ENCODE data around the gene ROPN1.

Gene ROPN1

DNA sequence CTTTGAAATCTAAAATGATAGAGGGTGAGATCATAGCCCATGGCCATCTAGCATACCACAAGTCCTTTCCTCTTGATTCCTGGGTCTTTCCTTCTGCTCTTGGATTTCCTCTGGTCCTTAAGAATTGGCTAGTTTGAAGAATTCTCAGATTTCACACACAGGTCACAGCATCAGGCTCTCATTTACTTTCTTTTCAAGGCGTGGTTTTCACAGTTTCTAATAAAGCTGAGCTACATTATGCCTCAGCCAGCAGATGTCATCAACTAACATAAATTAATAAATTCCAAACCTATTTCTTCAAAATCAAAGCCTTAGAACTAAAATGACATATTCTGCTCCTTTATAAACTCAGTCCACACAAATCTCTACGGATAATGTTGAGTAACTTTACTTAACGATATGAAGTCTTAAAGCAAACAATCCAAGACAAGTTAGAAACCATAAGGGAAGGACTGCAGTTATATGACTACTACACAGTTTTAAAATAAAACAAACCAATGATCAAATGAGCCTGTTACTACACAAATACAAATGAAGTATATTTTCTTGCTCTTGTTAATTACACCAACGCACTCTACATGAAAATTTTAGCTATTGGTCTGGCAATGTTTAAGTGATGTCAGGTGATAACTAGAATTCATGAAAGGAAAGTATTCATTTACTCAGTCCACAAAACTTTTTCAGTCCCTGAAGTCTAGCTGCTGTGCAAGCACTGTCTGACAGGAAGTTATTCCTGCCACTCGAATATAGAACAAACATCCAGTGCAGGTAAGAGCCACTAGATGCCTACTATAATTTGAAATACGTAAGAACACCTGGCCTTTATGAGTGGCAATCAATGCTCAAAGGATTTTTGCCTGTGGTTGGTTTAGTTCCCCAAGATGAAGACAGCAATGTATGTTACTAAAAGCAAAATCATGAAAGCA is 40.1 kb downstream of the ROPN1 start:
- in situ Hi-C loops (cut with HindIII; ENCODE audit: low sequenced_read_pairs) = no loop called here

DNA sequence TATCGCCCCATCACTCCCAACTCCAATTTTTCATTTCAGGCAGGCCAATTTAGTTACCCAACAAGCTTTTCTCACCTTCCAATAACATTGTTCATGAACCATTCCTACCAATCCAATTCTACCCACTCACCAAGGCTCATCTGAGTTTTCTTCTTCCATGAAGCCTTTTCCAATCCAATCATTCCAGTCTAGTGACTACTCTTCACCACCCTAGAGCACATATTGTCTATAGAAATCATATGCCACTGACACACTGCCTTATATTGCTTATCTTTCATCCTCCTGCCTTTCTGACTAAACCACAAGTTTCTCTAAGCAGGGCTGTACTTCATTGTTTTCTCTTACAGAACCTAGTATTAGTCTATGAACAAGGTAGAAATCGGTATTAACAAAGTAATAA is 42.3 kb downstream of the ROPN1 start:
- in situ Hi-C loops (cut with HindIII; ENCODE audit: low sequenced_read_pairs) = no loop called here

DNA sequence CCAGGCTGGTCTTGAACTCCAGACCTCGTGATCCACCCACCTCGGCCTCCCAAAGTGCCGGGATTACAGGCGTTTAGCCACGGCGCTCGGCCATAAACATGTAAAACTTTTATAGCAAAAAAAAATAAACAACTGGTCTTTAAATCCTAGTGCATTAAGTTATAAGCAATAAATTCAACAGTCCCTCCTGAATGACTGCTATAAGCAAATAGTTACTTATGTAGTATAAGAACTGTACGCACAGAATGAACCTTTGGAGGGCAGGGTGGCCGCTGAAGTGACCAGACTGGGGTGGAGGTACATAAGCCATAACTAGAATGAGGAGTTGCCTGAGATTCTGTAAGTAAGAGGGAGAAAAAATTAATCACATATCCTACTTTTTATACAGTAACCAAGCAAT is 43.5 kb downstream of the ROPN1 start:
- in situ Hi-C loops (cut with HindIII; ENCODE audit: low sequenced_read_pairs) = no loop called here

DNA sequence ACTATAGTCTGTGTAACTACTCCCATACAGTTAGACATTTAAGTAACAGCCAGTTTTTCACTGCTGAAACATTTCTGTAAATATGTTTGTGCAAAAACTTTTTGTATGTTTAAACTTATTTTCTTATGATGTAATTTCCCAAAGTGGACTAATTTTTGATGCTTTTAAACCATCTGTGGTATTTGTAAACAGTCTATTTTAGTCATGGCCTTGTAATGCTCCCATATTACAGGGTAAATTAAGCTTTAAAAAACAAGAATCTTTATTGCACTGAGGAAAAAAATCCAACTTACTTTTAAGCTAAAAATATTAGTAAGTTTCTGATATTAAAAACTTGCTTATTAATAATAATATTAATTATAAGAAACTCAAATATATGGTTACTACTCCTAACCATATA is 44.4 kb downstream of the ROPN1 start:
- in situ Hi-C loops (cut with HindIII; ENCODE audit: low sequenced_read_pairs) = no loop called here

DNA sequence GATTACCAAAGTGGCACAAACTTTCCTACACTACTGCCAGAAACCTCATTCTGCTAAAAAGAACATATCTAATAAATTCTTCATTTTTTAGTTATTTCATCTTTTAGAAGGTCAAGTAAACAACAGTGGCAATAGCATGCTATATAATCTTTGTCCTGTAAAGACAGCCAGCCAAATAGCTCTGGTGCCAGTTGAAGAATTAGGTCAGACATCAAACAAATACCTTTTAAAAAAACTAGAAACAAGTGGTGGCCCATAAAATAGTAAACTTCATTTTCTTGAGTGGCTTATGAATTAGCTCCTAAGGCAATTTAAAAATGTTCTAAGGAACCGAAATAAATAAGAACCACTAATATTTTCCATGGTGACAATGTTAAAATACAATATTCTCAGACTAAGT is 50.4 kb downstream of the ROPN1 start:
- in situ Hi-C loops (cut with HindIII; ENCODE audit: low sequenced_read_pairs) = no loop called here

DNA sequence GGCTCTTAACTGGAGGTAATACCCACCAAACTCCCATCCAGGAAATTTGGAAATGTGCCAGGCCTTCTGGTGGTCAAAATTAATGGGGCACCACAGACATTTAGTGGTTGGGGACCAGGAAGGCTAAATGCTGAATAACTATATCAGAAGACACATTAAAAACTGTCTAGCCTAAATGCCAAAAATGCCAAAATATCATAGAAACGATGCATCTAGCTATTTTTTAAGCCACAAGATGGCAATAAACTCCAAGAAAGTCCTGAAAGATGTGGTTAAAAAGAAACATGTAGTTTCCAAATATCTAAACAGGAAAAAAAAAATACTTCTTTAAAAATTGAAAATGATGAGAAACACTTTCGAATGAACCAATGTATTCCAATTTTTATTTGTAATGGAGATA is 50.8 kb downstream of the ROPN1 start:
- in situ Hi-C loops (cut with HindIII; ENCODE audit: low sequenced_read_pairs) = no loop called here

DNA sequence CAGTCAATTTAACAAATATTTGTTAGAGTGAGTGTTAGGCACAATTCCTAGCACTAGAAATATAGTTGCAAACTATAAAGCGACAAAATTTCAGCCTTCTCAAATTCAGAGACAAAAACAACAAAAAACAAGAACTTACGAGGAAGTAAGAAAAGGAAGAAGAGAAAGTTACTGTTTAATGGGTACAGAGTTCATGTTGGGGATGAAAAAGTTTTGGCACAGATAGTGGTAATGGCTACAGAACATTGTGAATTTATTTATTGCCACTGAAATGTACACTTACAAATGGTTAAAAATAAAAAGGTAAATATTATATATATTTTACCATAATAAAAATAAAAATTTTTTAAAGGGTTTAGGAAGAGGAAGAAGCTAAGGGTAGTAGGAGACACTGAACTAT is 52.2 kb downstream of the ROPN1 start:
- in situ Hi-C loops (cut with HindIII; ENCODE audit: low sequenced_read_pairs) = no loop called here

DNA sequence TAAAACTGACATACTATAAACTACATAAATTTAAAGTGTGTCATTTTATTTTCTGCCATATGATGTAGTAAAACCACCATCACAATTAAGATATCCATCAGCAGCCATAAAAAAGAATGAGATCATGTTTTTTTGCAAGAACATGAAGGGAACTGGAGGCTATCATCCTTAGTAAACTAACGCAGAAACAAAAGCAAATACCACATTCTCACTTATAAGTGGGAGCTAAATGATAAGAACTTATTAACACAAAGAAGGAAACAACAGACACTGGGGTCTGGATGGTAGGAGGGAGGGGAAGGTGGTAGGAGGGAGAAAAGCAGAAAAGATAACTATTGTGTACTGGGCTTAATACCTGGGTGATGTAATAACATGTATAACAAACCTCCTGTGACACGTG is 55.5 kb downstream of the ROPN1 start:
- in situ Hi-C loops (cut with HindIII; ENCODE audit: low sequenced_read_pairs) = no loop called here

DNA sequence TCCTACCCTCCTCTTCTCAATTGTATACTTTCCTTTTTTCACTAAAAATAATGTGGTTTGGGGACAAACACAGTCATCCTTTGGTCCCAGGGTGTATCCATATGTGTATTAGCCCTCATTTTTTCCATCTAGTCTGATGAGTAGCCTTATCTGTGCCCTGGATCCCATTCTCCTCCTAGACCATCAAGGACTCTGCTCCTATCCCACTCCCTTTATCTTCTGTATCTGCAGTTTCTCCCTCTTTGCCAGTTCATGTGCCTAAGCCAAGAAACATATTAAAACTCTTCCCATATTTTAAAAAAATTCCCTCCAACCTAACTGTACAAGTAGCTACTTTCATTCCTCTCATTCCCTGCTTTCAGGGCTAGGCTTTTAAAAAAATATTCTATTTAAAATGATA is 56.1 kb downstream of the ROPN1 start:
- in situ Hi-C loops (cut with HindIII; ENCODE audit: low sequenced_read_pairs) = no loop called here

DNA sequence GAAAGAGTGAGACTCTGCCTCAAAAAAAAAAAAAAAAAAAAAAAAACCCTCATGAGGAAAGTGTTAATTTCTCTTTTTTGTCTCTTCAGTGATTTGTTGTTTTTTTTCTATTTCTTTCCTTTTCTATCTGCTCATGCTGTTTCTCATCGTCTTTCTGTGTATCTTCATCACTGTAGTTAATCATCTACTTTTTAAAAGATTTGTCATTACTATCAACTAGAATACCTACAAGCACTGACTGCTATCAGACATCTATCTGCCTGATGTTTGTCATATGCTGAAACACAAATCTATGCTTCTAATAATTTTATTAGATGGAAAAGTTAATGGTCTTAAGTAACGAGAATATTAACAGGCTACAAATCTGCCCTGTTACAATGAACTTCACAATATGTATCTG is 57.7 kb downstream of the ROPN1 start:
- in situ Hi-C loops (cut with HindIII; ENCODE audit: low sequenced_read_pairs) = no loop called here

DNA sequence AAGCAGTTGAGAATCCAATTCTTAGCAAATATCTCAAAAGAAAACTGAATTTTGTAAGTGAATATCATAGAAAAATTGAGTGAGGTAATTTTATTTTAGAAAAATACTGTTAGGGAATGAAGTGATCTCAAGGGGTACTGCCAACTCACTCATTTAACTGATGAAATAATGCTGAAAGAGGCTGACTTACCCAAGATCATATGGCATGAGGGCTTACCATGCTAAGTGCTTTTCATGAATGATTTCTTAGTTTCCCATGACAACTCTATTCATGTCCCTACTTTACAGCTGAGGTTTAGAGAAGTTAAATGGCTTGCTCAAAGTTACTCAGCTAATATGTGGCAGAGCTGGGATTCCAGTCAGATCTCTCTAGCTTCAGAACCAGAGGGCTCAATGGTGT is 61.5 kb downstream of the ROPN1 start:
- in situ Hi-C loops (cut with HindIII; ENCODE audit: low sequenced_read_pairs) = no loop called here

DNA sequence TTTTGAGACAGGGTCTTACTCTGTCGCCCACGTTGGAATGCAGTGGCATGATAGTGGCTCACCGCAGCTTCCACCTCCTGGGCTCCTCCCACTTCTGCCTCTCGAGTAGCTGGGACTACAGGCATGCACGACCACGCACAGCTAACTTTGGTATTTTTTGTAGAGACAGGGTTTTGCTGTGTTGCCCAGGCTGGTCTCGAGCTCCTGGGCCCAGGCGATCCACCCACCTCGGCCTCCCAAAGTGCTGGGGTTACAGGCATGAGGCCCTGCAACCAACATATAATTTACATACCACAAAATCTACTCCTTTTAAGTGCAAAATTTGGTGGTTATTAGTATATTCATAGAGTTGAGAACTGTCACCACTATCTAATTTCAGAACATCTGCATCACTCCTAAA is 62.6 kb downstream of the ROPN1 start:
- in situ Hi-C loops (cut with HindIII; ENCODE audit: low sequenced_read_pairs) = no loop called here

DNA sequence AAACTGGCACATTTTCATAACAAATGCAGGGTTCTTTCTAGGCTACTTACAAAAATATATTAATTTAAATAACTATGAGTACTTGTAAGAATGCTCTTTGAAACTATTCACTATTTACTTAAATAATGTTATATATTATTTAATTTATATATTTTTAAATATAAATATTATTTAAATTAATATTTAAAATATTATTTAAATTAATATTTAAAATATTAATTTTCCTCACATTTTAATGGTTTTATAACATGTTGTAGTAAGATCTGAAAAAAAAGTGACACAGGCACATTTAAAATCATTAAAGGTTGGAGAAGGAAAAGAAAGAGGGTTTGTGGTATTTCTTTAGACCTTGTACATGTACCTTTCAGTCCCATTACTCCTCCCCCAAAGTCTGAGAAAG is 65.5 kb downstream of the ROPN1 start:
- in situ Hi-C loops (cut with HindIII; ENCODE audit: low sequenced_read_pairs) = no loop called here

DNA sequence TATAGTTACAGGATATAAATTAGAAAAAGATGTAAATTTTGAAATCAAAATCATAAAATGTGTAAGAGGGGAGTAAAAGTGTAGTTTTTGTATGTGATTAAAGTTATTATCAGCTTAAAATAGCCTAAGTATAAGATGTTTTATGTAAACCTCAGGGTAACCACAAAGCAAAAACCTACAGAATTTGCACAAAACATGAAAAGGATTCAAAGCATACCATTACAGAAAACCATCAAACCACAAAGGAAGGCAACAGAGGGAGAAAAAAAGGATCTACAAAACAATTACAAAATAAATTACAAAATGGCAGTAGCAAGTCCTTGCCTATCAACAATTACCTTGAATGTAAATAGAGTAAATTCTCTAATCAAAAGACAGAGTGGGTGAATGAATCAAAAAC is 71.1 kb downstream of the ROPN1 start:
- in situ Hi-C loops (cut with HindIII; ENCODE audit: low sequenced_read_pairs) = no loop called here

DNA sequence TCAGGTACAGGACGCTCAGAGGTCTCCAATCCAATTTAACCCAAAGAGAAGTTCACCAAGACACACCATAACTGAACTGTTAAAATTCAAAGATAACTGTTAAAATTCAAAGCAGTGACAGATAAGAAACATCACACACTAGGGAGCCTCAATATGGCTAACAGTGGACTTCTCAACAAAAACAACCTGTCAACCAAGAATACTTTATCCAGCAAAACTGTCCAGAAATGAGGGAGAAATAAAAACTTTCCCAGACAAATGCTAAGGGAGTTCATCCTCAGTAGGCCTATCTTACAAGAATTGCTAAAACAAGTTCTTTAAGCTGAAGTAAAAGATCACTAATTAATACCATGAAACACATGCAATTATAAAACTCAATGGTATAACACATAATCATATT is 71.5 kb downstream of the ROPN1 start:
- in situ Hi-C loops (cut with HindIII; ENCODE audit: low sequenced_read_pairs) = no loop called here

DNA sequence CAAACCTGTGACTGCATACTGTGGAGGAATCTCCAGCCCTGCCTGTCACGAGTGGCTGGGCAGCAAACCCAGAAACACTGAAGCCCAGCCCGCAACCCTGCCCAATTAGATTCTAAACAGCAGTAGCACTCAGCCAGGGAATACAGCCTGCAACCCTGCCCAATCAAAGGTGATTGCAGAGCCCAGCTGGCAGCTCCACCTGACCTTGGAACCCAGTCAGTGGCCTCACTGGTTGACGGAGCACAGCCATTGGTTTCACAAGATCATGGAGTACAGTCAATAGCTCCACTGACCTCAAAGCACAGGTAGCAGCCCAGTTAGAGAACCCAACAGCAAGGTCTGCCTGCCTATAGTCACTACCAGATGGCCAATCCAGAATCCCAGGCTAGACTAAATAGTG is 72.6 kb downstream of the ROPN1 start:
- in situ Hi-C loops (cut with HindIII; ENCODE audit: low sequenced_read_pairs) = no loop called here

All from DLD1 (cell line).